HCT116 (cell line): Measurements from ENCODE around the gene DOK6. TPM values are rescaled to one million over a fixed set of nuclear protein-coding genes. Genes with fewer than 3 reads are reported as not detected.

Experiments
- ATAC-seq: fragments of 200-7000 bp; cut with Tn5 transposase; 2 replicates; pipeline ENCODE4 v1.9.1; 2020; ENCODE audit warnings: mild to moderate bottlenecking, moderate library complexity
- BruUV-seq: library from RNA; stranded (reverse); fragments of 400-500 nt; replicated peaks from 2 replicates; lab custom pipeline; 2021; lab: Mats Ljungman, UMichigan
- CTCF ChIA-PET: fragments of 300-600 bp; sonication (Branson Sonifier 250); formaldehyde crosslinking; loops from one replicate; lab custom pipeline; 2021; ENCODE audit warnings: antibody characterized with exemption; lab: Charles Lee
- POLR2A ChIA-PET: fragments of 300-600, 350-600 bp; sonication (Branson Sonifier 250); formaldehyde crosslinking; loops from one replicate; lab custom pipeline; 2021; ENCODE audit warnings: antibody characterized with exemption; lab: Charles Lee
- RAD21 ChIA-PET, 2 experiments: fragments of 300-600 bp; sonication (Branson Sonifier 250); formaldehyde crosslinking; loops; one replicate each; lab custom pipeline; 2023; ENCODE audit warnings: low total read pairs in 2 of 2; ENCODE audit not compliant: uncharacterized antibody in 2 of 2, unreplicated experiment in 2 of 2, low non-redundant PET in 1 of 2; lab: Charles Lee
- DNase-seq: peaks from one replicate; pipeline ENCODE4 v3.0.0-alpha.2; 2010; ENCODE audit warnings: low read depth, low spot score
- H2AFZ ChIP-seq: fragments of 200-600 bp; shearing (Covaris generic), sonication (generic); 2 replicates; pipeline ENCODE4 v1.6.1; 2017; ENCODE audit warnings: low read depth, mixed run types, mixed read lengths, antibody characterized with exemption, low read length; ENCODE audit not compliant: poor library complexity, severe bottlenecking
- H3K27ac ChIP-seq: 2 replicates; pipeline ENCODE4 v1.5.1; 2012; ENCODE audit warnings: low read depth, low read length
- H3K27me3 ChIP-seq: fragments of 200-600 bp; sonication (generic); 2 replicates; pipeline ENCODE4 v1.6.1; 2016; ENCODE audit warnings: mixed run types, low read length, mixed read lengths; ENCODE audit not compliant: insufficient read depth
- H3K36me3 ChIP-seq, 2 experiments: fragments of 200-500 bp in 1 of 2; fragments of 200-600 bp in 1 of 2; sonication (Bioruptor generic) in 1 of 2; sonication (generic) in 1 of 2; 2 replicates each; pipeline versions ENCODE4 v1.5.1 to v1.6.1; 2014 to 2016; ENCODE audit warnings: low read length in 2 of 2, inconsistent platforms in 1 of 2, mixed read lengths in 1 of 2, mixed run types in 1 of 2; ENCODE audit not compliant: insufficient read depth in 2 of 2, control insufficient read depth in 1 of 2
- H3K4me1 ChIP-seq, 2 experiments: fragments of 200-600 bp in 1 of 2; sonication (generic) in 1 of 2; 2 replicates each; pipeline versions ENCODE4 v1.5.1 to v1.6.1; 2012 to 2017; ENCODE audit warnings: low read length in 2 of 2, inconsistent platforms in 1 of 2, mild to moderate bottlenecking in 1 of 2, mixed read lengths in 1 of 2, mixed run types in 1 of 2, moderate library complexity in 1 of 2; ENCODE audit not compliant: insufficient read depth in 2 of 2, control insufficient read depth in 1 of 2
- H3K4me2 ChIP-seq: fragments of 200-600 bp; sonication (generic); 2 replicates; pipeline ENCODE4 v1.6.1; 2017; ENCODE audit warnings: mixed run types, low read length, mixed read lengths
- H3K4me3 ChIP-seq, 2 experiments: fragments of 200-600 bp in 1 of 2; sonication (generic) in 1 of 2; replicated peaks in 1 of 2; 2 replicates each; pipeline ENCODE4 v1.5.1; 2011 to 2016; ENCODE audit warnings: low read length in 2 of 2, control low read depth in 1 of 2, low read depth in 1 of 2, mild to moderate bottlenecking in 1 of 2, mixed read lengths in 1 of 2, mixed run types in 1 of 2
- H3K79me2 ChIP-seq: fragments of 200-600 bp; sonication (generic); 2 replicates; pipeline ENCODE4 v1.6.1; 2017; ENCODE audit warnings: mild to moderate bottlenecking, mixed run types, low read length, moderate library complexity, mixed read lengths; ENCODE audit not compliant: insufficient read depth
- H3K9ac ChIP-seq: fragments of 200-600 bp; sonication (generic); 2 replicates; pipeline ENCODE4 v1.6.1; 2016; ENCODE audit warnings: low read length, mixed read lengths
- H3K9me2 ChIP-seq: fragments of 200-600 bp; sonication (generic), shearing (Covaris generic); 2 replicates; pipeline ENCODE4 v1.6.1; 2017; ENCODE audit warnings: mixed run types, mild to moderate bottlenecking, moderate library complexity; ENCODE audit not compliant: insufficient read depth
- H3K9me3 ChIP-seq, 2 experiments: fragments of 200-500 bp in 1 of 2; fragments of 200-600 bp in 1 of 2; sonication (Bioruptor generic) in 1 of 2; sonication (generic) in 1 of 2; 2 replicates each; pipeline ENCODE4 v1.6.1; 2014 to 2017; ENCODE audit warnings: low read length in 2 of 2, mixed read lengths in 2 of 2, inconsistent platforms in 1 of 2, low read depth in 1 of 2, mild to moderate bottlenecking in 1 of 2, mixed run types in 1 of 2, moderate library complexity in 1 of 2; ENCODE audit not compliant: control insufficient read depth in 1 of 2, insufficient read depth in 1 of 2
- H4K20me1 ChIP-seq: fragments of 200-600 bp; sonication (generic), shearing (Covaris generic); 2 replicates; pipeline ENCODE4 v1.6.1; 2017; ENCODE audit warnings: mixed run types, mild to moderate bottlenecking, moderate library complexity; ENCODE audit not compliant: insufficient read depth
- CBX3 ChIP-seq: IDR thresholded peaks from 2 replicates; pipeline ENCODE4 v1.6.1; 2012; ENCODE audit warnings: low read depth
- CTCF ChIP-seq, 3 experiments: fragments of 200-600 bp in 1 of 3; sonication (generic) in 1 of 3; IDR thresholded peaks in 2 of 3; conservative IDR thresholded peaks in 1 of 3; 2 replicates each; pipeline ENCODE4 v1.5.1; 2012 to 2017; ENCODE audit warnings: low read depth in 2 of 3, low read length in 2 of 3, antibody characterized with exemption in 1 of 3, borderline replicate concordance in 1 of 3, control low read depth in 1 of 3, mild to moderate bottlenecking in 1 of 3, mixed read lengths in 1 of 3, mixed run types in 1 of 3, moderate library complexity in 1 of 3; ENCODE audit not compliant: insufficient read depth in 1 of 3
- ELF1 ChIP-seq: IDR thresholded peaks from 2 replicates; pipeline ENCODE4 v1.6.1; 2012; ENCODE audit warnings: low read depth, borderline replicate concordance
- EZH2 ChIP-seq: fragments of 200-600 bp; sonication (generic); IDR thresholded peaks from 2 replicates; pipeline ENCODE4 v1.6.1; 2017; ENCODE audit warnings: antibody characterized with exemption, mixed run types
- EZH2phosphoT487 ChIP-seq: fragments of 200-600 bp; IDR thresholded peaks from 2 replicates; pipeline ENCODE4 v1.6.1; 2018; ENCODE audit warnings: antibody characterized with exemption, borderline replicate concordance
- FOSL1 ChIP-seq: IDR thresholded peaks from 2 replicates; pipeline ENCODE4 v1.6.1; 2012; ENCODE audit warnings: low read depth
- MAX ChIP-seq: IDR thresholded peaks from 2 replicates; pipeline ENCODE4 v1.6.1; 2012
- POLR2AphosphoS5 ChIP-seq: IDR thresholded peaks from 2 replicates; pipeline ENCODE4 v1.6.1; 2011; ENCODE audit warnings: mild to moderate bottlenecking, low read depth, low read length, moderate library complexity
- SIN3A ChIP-seq: IDR thresholded peaks from 2 replicates; pipeline ENCODE4 v1.6.1; 2012; ENCODE audit warnings: low read depth
- ZFX ChIP-seq: fragments of 450-650 bp; IDR thresholded peaks from 2 replicates; pipeline ENCODE4 v1.6.1; 2017
- intact Hi-C: fragments of 100-400 bp; cut with micrococcal nuclease; formaldehyde crosslinking; loops from 2 replicates; pipeline ENCODE4 v1.10.0; 2022
- total RNA-seq: library from RNA; stranded (reverse); gene quantifications from one replicate; pipeline ENCODE4 v1.2.1, GENCODE V29; 2021; ENCODE audit not compliant: unreplicated experiment

DOK6 gene
- total RNA-seq, 1 experiment from 2014 or later: not detected

GRCh38 chr18:69622961-69623360 lies 222.3 kb downstream of the DOK6 start (continued):
- no peak for TF ChIP-seq CTCF (IDR thresholded peaks at IDR 0.05 in 2 of 3, conservative IDR thresholded peaks at IDR 0.05 in 1 of 3; ENCODE audit: borderline replicate concordance in 1 of 3, insufficient read depth in 1 of 3, low read depth in 2 of 3, low read length in 2 of 3)
- no peak for TF ChIP-seq MAX
- no peak for TF ChIP-seq EZH2
- TF ChIP-seq, all 23 proteins: peak for 0

- ChIA-PET CTCF (no interaction called here), POLR2A (no interaction called here), RAD21 (no interaction called here)
- Histone ChIP-seq H3K36me3 (no peaks in the 10 kb centered on the region), H3K9me3 (no peaks in the 10 kb centered on the region), H3K9me2 (no peaks in the 10 kb centered on the region), H4K20me1 (no peaks in the 10 kb centered on the region), H3K9ac (no peak overlapping the region), H3K27me3 (no peaks in the 10 kb centered on the region), H3K4me3 (no peak overlapping the region), H3K27ac (no peak overlapping the region), H2AFZ (no peak overlapping the region), H3K4me2 (no peak overlapping the region), H3K79me2 (no peaks in the 10 kb centered on the region), H3K4me1 (no peaks in the 10 kb centered on the region)
- BruUV-seq: no TSS peak
- DNase-seq: no peak
- no peak for TF ChIP-seq ELF1
- no peak for TF ChIP-seq FOSL1
- TF ChIP-seq POLR2AphosphoS5: no peak
- TF ChIP-seq EZH2phosphoT487: no peak
- TF ChIP-seq CBX3: no peak
- no peak for TF ChIP-seq ZFX
- TF ChIP-seq CTCF (IDR thresholded peaks at IDR 0.05 in 2 of 3, conservative IDR thresholded peaks at IDR 0.05 in 1 of 3; ENCODE audit: borderline replicate concordance in 1 of 3, insufficient read depth in 1 of 3, low read depth in 2 of 3, low read length in 2 of 3): no peak
- no peak for TF ChIP-seq SIN3A
- no peak for ATAC-seq
- intact Hi-C loops: no loop called here
Measured at GRCh38 chr18:69626171-69626570, 225.5 kb downstream of the DOK6 start.
